Activated naive CD8-positive, alpha-beta T cell treated with anti-CD3 and anti-CD28 coated beads, Interleukin-2, amount 50 U/mL, for 24 hours (primary cell): ENCODE results near the gene SYNCRIP.

Source experiments
- ATAC-seq: fragments of 150-1000 bp; cut with Tn5 transposase; one replicate; pipeline ENCODE4 v1.10.0; 2021
- DNase-seq: peaks from one replicate; pipeline ENCODE4 v3.0.0; 2021
- H3K27ac Mint-ChIP-seq: one replicate; pipeline ENCODE4 v1.8.0; 2021; ENCODE audit warnings: mild to moderate bottlenecking, mixed read lengths
- H3K27me3 Mint-ChIP-seq: one replicate; pipeline ENCODE4 v1.8.0; 2021; ENCODE audit warnings: mixed read lengths
- H3K36me3 Mint-ChIP-seq: one replicate; pipeline ENCODE4 v1.8.0; 2021; ENCODE audit warnings: low read depth, mixed read lengths
- H3K4me1 Mint-ChIP-seq: one replicate; pipeline ENCODE4 v1.8.0; 2021; ENCODE audit warnings: mixed read lengths
- H3K4me3 Mint-ChIP-seq: one replicate; pipeline ENCODE4 v1.8.0; 2021; ENCODE audit warnings: mild to moderate bottlenecking, moderate library complexity, mixed read lengths
- H3K9me3 Mint-ChIP-seq: one replicate; pipeline ENCODE4 v1.8.0; 2021; ENCODE audit warnings: mixed read lengths

The SYNCRIP gene

GRCh38 chr6:85675030-85675819 is 32.5 kb upstream of the SYNCRIP start:
- Mint-ChIP-seq H3K27ac (peak overlapping the region; percentile 100), H3K27me3 (peaks cover 4% of the 10 kb centered on the region), H3K4me3 (peak overlapping the region; percentile 100), H3K36me3 (peaks cover 54% of the 10 kb centered on the region), H3K9me3 (peaks cover 4% of the 10 kb centered on the region), H3K4me1 (peaks cover 74% of the 10 kb centered on the region)
- no peak for DNase-seq
- no peak for ATAC-seq

- H3K36me3 Mint-ChIP-seq, result peaks cover 55% of the 10 kb centered on the region
- peaks cover 76% of the 10 kb centered on the region for H3K4me1 Mint-ChIP-seq
- no peak for ATAC-seq
These were observed 31.9 kb upstream of the SYNCRIP start for GRCh38 chr6:85674604-85675003.

GRCh38 chr6:85673198-85674139 is 30.8 kb upstream of the SYNCRIP start:
- Mint-ChIP-seq H3K27ac (peak overlapping the region; percentile 12), H3K36me3 (peaks cover 53% of the 10 kb centered on the region), H3K4me1 (peaks cover 84% of the 10 kb centered on the region), H3K27me3 (peaks cover 3% of the 10 kb centered on the region), H3K9me3 (peaks cover 2% of the 10 kb centered on the region), H3K4me3 (peak overlapping the region; percentile 100)
- DNase-seq (no peak), ATAC-seq (no peak)

More at GRCh38 chr6:85674604-85675003, 31.9 kb upstream of the SYNCRIP start:
- H3K4me3 Mint-ChIP-seq, result peak overlapping the region; percentile 100
- peaks cover 4% of the 10 kb centered on the region for H3K9me3 Mint-ChIP-seq
- H3K27me3 Mint-ChIP-seq, result peaks cover 4% of the 10 kb centered on the region
- peak overlapping the region; percentile 100 for H3K27ac Mint-ChIP-seq
- DNase-seq, result no peak

- H3K4me3 Mint-ChIP-seq, result peak overlapping the region; percentile 3
- H3K27ac Mint-ChIP-seq, result peak overlapping the region; percentile 12
- no peaks in the 10 kb centered on the region for H3K27me3 Mint-ChIP-seq
- peaks cover 45% of the 10 kb centered on the region for H3K36me3 Mint-ChIP-seq
- DNase-seq (no peak), ATAC-seq (no peak)
- H3K9me3 Mint-ChIP-seq, result no peaks in the 10 kb centered on the region
- peaks cover 81% of the 10 kb centered on the region for H3K4me1 Mint-ChIP-seq
These were observed 29.9 kb upstream of the SYNCRIP start for GRCh38 chr6:85672623-85673022.

- no peaks in the 10 kb centered on the region for H3K9me3 Mint-ChIP-seq
- no peak overlapping the region for H3K4me3 Mint-ChIP-seq
- no peaks in the 10 kb centered on the region for H3K27me3 Mint-ChIP-seq
- no peak overlapping the region for H3K27ac Mint-ChIP-seq
- H3K4me1 Mint-ChIP-seq, result peaks cover 81% of the 10 kb centered on the region
- no peak for DNase-seq
- no peak for ATAC-seq
- H3K36me3 Mint-ChIP-seq, result peaks cover 39% of the 10 kb centered on the region
These were observed 29.4 kb upstream of the SYNCRIP start for GRCh38 chr6:85672050-85672449.

GRCh38 chr6:85670573-85670972 is 27.9 kb upstream of the SYNCRIP start:
- Mint-ChIP-seq H3K4me3 (no peak overlapping the region), H3K27me3 (no peaks in the 10 kb centered on the region), H3K36me3 (peaks cover 24% of the 10 kb centered on the region), H3K27ac (peak overlapping the region; percentile 92), H3K9me3 (no peaks in the 10 kb centered on the region), H3K4me1 (peaks cover 68% of the 10 kb centered on the region)
- DNase-seq (no peak), ATAC-seq (no peak)

GRCh38 chr6:85669735-85670194 is 27.1 kb upstream of the SYNCRIP start:
- DNase-seq (peak; percentile 34), ATAC-seq (peak; percentile 91)
- H3K27me3 Mint-ChIP-seq, result no peaks in the 10 kb centered on the region
- H3K4me1 Mint-ChIP-seq, result peaks cover 60% of the 10 kb centered on the region
- peaks cover 16% of the 10 kb centered on the region for H3K36me3 Mint-ChIP-seq
- H3K9me3 Mint-ChIP-seq, result no peaks in the 10 kb centered on the region
- H3K27ac Mint-ChIP-seq, result peak overlapping the region; percentile 92
- peak overlapping the region; percentile 70 for H3K4me3 Mint-ChIP-seq

- peaks cover 5% of the 10 kb centered on the region for H3K36me3 Mint-ChIP-seq
- H3K4me3 Mint-ChIP-seq, result no peak overlapping the region
- no peak for DNase-seq
These were observed 19.6 kb upstream of the SYNCRIP start for GRCh38 chr6:85662251-85662650.

GRCh38 chr6:85660181-85660611 is 17.5 kb upstream of the SYNCRIP start:
- peak; percentile 73 for ATAC-seq
- no peaks in the 10 kb centered on the region for H3K4me1 Mint-ChIP-seq
- H3K27me3 Mint-ChIP-seq, result no peaks in the 10 kb centered on the region

More at GRCh38 chr6:85662251-85662650, 19.6 kb upstream of the SYNCRIP start:
- no peak overlapping the region for H3K27ac Mint-ChIP-seq
- H3K9me3 Mint-ChIP-seq, result peaks cover 3% of the 10 kb centered on the region
- no peak for ATAC-seq
- H3K4me1 Mint-ChIP-seq, result no peaks in the 10 kb centered on the region
- no peaks in the 10 kb centered on the region for H3K27me3 Mint-ChIP-seq

GRCh38 chr6:85650606-85651005 is 7.9 kb upstream of the SYNCRIP start:
- no peaks in the 10 kb centered on the region for H3K27me3 Mint-ChIP-seq
- DNase-seq, result no peak
- H3K4me3 Mint-ChIP-seq, result no peak overlapping the region
- ATAC-seq, result no peak
- H3K4me1 Mint-ChIP-seq, result no peaks in the 10 kb centered on the region
- H3K36me3 Mint-ChIP-seq, result no peaks in the 10 kb centered on the region
- H3K9me3 Mint-ChIP-seq, result no peaks in the 10 kb centered on the region
- H3K27ac Mint-ChIP-seq, result no peak overlapping the region

More at GRCh38 chr6:85660181-85660611, 17.5 kb upstream of the SYNCRIP start:
- no peak for DNase-seq
- Mint-ChIP-seq H3K36me3 (peaks cover 5% of the 10 kb centered on the region), H3K4me3 (no peak overlapping the region), H3K27ac (no peak overlapping the region), H3K9me3 (peaks cover 4% of the 10 kb centered on the region)

GRCh38 chr6:85644279-85644762 is 1.6 kb upstream of the SYNCRIP start:
- Mint-ChIP-seq H3K4me1 (peaks cover 32% of the 10 kb centered on the region), H3K27me3 (no peaks in the 10 kb centered on the region), H3K4me3 (peak overlapping the region; percentile 84), H3K9me3 (no peaks in the 10 kb centered on the region), H3K36me3 (peaks cover 33% of the 10 kb centered on the region), H3K27ac (peak overlapping the region; percentile 90)
- DNase-seq (no peak), ATAC-seq (no peak)

- H3K27ac Mint-ChIP-seq, result peak overlapping the region; percentile 98
- H3K27me3 Mint-ChIP-seq, result no peaks in the 10 kb centered on the region
- DNase-seq, result peak; percentile 80
- H3K36me3 Mint-ChIP-seq, result peaks cover 39% of the 10 kb centered on the region
- H3K4me3 Mint-ChIP-seq, result peak overlapping the region; percentile 96
- H3K9me3 Mint-ChIP-seq, result no peaks in the 10 kb centered on the region
- peak; percentile 41 for ATAC-seq
- H3K4me1 Mint-ChIP-seq, result peaks cover 38% of the 10 kb centered on the region
These were observed 1.0 kb upstream of the SYNCRIP start for GRCh38 chr6:85643537-85644278.

- peak overlapping the region; percentile 96 for H3K4me3 Mint-ChIP-seq
- H3K9me3 Mint-ChIP-seq, result no peaks in the 10 kb centered on the region
- peaks cover 52% of the 10 kb centered on the region for H3K36me3 Mint-ChIP-seq
- ATAC-seq (no peak), DNase-seq (peak; percentile 54)
- H3K27me3 Mint-ChIP-seq, result no peaks in the 10 kb centered on the region
- peaks cover 51% of the 10 kb centered on the region for H3K4me1 Mint-ChIP-seq
- H3K27ac Mint-ChIP-seq, result peak overlapping the region; percentile 98
These were observed 551 bp downstream of the SYNCRIP start for GRCh38 chr6:85641897-85642773.
